AG10803 (cell line): ENCODE results near the gene KCNAB2.

Source experiments
- DNase-seq: peaks from one replicate; pipeline ENCODE4 v3.0.0; 2010; ENCODE audit warnings: low read depth
- H3K4me3 ChIP-seq: 2 replicates; pipeline ENCODE4 v1.5.1; 2011; ENCODE audit warnings: mild to moderate bottlenecking, low read length, control low read depth
- TF ChIP-seq, protein P1 (sequence below): conservative IDR thresholded peaks from 2 replicates; pipeline ENCODE4 v1.5.1; 2011; ENCODE audit warnings: mild to moderate bottlenecking, low read length, control low read depth, inconsistent platforms

KCNAB2 gene

DNA sequence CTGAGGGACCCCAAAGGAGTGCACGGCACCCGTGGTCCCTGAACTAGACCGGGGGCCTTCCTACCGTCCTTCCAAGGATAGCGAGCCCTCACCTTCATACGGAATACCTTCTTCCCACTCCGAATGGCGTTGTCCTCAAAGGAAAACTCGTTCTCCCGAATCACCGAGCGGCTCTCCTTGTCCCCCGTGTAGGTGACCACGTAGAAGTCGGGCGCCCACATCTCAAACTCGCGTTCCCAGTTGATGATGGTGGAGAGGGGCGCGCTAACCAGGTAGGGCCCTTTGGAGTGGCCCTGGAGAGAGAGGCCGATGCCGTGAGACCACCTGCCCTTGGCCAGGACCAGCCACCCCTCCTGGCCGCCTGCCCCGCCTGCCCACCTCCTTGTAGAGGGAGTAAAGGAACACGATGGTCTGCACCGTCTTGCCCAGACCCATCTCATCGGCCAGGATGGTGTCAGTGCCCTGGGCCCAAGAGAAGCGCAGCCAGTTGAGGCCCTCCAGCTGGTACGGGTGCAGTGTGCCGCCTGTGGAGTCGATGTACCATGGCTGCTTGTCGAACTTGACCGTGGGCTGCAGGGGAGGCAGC is 96.4 kb downstream of the KCNAB2 start:
- TF ChIP-seq, protein P1, sequence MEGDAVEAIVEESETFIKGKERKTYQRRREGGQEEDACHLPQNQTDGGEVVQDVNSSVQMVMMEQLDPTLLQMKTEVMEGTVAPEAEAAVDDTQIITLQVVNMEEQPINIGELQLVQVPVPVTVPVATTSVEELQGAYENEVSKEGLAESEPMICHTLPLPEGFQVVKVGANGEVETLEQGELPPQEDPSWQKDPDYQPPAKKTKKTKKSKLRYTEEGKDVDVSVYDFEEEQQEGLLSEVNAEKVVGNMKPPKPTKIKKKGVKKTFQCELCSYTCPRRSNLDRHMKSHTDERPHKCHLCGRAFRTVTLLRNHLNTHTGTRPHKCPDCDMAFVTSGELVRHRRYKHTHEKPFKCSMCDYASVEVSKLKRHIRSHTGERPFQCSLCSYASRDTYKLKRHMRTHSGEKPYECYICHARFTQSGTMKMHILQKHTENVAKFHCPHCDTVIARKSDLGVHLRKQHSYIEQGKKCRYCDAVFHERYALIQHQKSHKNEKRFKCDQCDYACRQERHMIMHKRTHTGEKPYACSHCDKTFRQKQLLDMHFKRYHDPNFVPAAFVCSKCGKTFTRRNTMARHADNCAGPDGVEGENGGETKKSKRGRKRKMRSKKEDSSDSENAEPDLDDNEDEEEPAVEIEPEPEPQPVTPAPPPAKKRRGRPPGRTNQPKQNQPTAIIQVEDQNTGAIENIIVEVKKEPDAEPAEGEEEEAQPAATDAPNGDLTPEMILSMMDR: no peak
- H3K4me3 ChIP-seq: no peak overlapping the region
- DNase-seq: no peak

DNA sequence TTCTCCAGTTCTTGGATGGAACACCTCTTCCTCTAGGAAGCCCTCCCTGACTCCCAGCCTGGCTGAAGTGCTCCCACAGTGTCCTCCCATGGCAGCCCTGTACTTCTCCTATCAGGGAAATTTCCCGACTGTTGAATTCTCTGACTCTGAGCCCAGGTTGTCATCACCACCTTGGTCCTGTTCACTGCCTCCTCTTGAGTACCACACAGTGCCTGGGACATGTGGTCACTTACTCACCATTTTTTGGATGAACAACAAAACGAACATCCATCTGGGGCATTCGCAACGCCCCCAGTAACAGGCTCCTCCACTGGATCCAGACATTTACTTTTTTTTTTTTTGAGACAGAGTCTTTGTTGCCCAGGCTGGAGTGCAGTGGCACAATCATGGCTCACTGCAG is 97.0 kb downstream of the KCNAB2 start:
- DNase-seq: no peak
- TF ChIP-seq, protein P1: no peak

DNA sequence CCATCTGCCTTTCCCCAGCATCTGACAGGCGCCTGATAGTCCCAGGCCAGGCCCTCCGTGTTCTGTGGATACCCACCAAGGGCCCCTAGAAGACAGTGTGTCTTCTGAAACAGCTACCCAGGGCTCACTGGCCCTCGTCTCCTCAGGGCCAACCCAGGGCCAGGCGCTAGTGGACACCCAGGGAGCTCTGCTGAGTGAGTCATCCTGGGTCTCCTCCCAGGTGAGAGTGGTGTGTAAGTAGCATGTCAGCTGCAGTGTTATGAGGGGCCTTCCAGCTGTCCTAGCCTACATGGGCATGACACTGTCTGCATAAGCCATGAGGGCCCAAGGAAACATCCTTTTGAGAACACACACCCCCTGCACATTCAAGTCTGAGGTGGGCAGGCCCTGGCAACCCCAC is 97.7 kb downstream of the KCNAB2 start:
- H3K4me3 ChIP-seq: no peak overlapping the region
- TF ChIP-seq, protein P1: no peak
- DNase-seq: no peak

More for the DNA sequence above, 97.0 kb downstream of the KCNAB2 start:
- no peak overlapping the region for H3K4me3 ChIP-seq

DNA sequence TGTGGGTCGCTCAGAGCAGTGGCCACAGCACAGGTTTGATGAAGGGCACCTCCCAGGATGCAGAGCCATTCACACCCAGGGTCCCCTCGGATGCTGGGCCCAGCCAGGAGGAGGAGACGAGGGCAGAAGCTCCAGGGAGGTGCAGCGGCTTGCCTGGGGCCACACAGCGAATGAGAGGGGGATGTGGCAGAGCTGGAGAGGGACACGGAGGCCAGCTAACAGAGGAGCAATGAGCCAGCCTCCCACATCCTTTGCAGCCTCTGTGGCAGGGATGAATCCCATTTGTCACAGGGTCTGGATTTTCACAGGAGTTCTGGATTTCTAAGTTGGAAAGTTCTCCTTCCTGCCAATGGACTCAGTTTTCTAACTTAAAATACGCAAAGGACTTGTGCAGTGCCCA is 98.5 kb downstream of the KCNAB2 start:
- no peak for DNase-seq
- TF ChIP-seq, protein P1: no peak
- no peak overlapping the region for H3K4me3 ChIP-seq

DNA sequence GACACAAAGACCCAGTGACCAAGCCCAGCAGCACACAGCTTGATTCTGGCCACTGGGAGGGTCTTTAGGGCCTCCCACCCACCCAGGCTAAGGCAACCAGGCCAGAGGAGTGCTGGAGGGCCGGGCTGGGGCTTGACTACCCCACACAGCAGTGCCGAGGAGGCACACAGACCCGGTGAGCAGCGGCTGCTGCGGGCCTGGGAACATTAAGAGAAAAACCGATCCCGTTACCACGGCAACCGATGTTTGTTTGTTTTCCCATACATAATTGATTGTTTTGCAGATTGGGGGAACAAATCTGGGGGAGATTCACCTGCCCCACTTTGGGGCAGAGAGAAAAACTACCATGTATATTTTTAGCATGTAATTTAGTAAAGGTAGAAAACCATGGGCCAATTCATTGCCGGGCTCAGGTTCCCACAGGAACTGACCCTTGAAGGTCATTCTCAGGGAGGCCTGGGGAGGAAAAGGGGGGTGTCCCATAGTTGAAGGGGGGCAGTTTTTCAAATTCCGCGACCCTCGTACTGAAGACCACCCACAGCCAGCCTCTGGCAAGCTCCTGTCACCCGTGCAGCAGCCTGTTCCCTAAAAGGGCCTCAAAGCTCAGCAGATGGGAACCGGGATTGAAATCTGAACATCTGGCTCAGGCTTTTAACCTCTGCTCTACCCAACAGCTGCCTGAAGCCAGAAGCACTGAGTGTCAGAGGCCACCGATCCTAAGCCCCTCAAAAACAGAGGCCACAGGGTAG is 99.1 kb downstream of the KCNAB2 start:
- TF ChIP-seq, protein P1: no peak
- H3K4me3 ChIP-seq: no peak overlapping the region
- no peak for DNase-seq

DNA sequence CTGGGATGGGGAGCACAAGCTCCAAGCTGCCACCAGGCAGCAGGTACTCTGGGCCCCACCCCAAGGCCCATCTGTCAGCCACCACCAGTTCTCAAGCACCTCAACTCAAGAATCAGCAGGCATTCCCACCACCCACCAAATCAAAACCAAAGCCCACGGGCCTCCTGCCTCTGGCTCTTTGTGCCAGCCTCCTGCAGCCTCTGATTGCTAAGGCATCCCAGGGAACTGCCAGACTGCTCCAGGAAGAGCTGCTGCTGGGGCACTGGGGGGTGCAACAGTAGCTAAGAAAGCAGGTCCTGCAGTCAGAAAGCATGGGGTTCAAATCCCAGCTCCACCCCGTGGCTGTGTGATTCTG is 99.7 kb downstream of the KCNAB2 start:
- TF ChIP-seq, protein P1: no peak
- DNase-seq: no peak

DNA sequence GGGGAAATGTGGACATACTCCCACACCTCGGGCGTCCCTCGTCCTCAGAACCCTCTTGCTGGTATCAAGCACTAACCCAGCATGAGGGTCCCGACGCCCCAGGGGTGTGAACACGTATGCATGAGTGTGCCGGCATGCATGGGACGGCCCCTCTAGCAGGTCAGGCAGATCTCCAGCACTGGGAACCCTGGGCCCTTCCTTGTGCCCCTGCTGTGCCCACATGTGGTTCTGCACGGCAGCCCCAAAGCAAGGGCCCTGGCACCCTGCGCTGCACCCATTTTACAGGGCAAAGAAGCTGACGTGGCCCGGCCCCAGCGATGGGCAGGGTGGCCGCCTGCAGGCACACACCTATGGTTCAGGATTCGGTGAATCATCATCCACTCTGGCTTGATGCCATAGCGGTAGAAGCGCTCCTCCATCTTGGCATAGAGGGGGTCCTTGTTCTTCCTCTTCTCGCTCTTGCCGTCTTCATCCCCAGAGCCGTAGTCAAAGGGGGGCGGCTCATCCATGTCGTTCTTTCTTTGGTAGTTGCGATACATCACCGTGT is 100.2 kb downstream of the KCNAB2 start:
- TF ChIP-seq, protein P1: no peak
- no peak overlapping the region for H3K4me3 ChIP-seq
- no peak for DNase-seq

More for the DNA sequence above, 99.7 kb downstream of the KCNAB2 start:
- no peak overlapping the region for H3K4me3 ChIP-seq
